Upper lobe of left lung (tissue), 6 donors: Measurements from ENCODE around the gene IL17RE. TPM values are rescaled to one million over a fixed set of nuclear protein-coding genes. Genes with fewer than 3 reads are reported as not detected.

Source experiments
- ATAC-seq, 2 donors: fragments of 200-7000 bp; cut with Tn5 transposase; one replicate each; pipeline ENCODE4 v1.9.1; 2022; ENCODE audit warnings: mild to moderate bottlenecking in 2 of 2, moderate library complexity in 2 of 2; ENCODE audit not compliant: low FRiP score in 2 of 2
- DNase-seq, 2 donors: peaks; one replicate each; pipeline ENCODE4 v3.0.0-alpha.2; 2019 to 2020
- H3K27ac ChIP-seq, 4 donors: fragments of 200-600 bp; sonication (generic); one replicate each; pipeline ENCODE4 v1.5.1; 2016 to 2019
- H3K27me3 ChIP-seq, 4 donors: fragments of 200-600 bp; sonication (generic); one replicate each; pipeline ENCODE4 v1.5.1; 2017 to 2019
- H3K36me3 ChIP-seq, 4 donors: fragments of 200-600 bp; sonication (generic); one replicate each; pipeline ENCODE4 v1.5.1; 2016 to 2019
- H3K4me1 ChIP-seq, 4 donors: fragments of 200-600 bp; sonication (generic); one replicate each; pipeline ENCODE4 v1.5.1; 2018 to 2019
- H3K4me3 ChIP-seq, 4 donors: fragments of 200-600 bp; sonication (generic); one replicate each; pipeline ENCODE4 v1.5.1; 2017 to 2019; ENCODE audit warnings: mild to moderate bottlenecking in 2 of 4, moderate library complexity in 1 of 4
- H3K9me3 ChIP-seq, 4 donors: fragments of 200-600 bp; sonication (generic); one replicate each; pipeline ENCODE4 v1.5.1; 2018 to 2019
- CTCF ChIP-seq, 6 experiments: fragments of 450-650 bp in 4 of 6; fragments of 200-600 bp in 2 of 6; sonication (generic) in 2 of 6; IDR thresholded peaks; one replicate each; pipeline ENCODE4 v1.5.1; 2016 to 2019; ENCODE audit warnings: antibody characterized with exemption in 6 of 6
- EP300 ChIP-seq, 4 donors: sonication (generic); formaldehyde crosslinking; IDR thresholded peaks; one replicate each; pipeline ENCODE4 v1.5.1; 2017; ENCODE audit warnings: antibody characterized with exemption in 4 of 4, control low read depth in 2 of 4
- POLR2A ChIP-seq, 4 donors: fragments of 450-650 bp; IDR thresholded peaks; one replicate each; pipeline ENCODE4 v1.5.1; 2016 to 2017; ENCODE audit warnings: antibody characterized with exemption in 4 of 4, mild to moderate bottlenecking in 2 of 4
- POLR2AphosphoS5 ChIP-seq, 2 donors: sonication (generic); formaldehyde crosslinking; IDR thresholded peaks; one replicate each; pipeline ENCODE4 v1.5.1; 2017; ENCODE audit warnings: antibody characterized with exemption in 2 of 2
- WGBS, 2 donors: methylation state at CpG; one replicate each; pipeline ENCODE4 v1.1.5; 2017 to 2018; 5-methylcytosine and 5-hydroxymethylcytosine counted together
- total RNA-seq, 6 donors: library from RNA; depleted of rRNA in 4 of 6; stranded (reverse); fragments of >200 nt in 4 of 6; gene quantifications; one replicate each; pipeline versions ENCODE4 v1.1.0 to v1.2.1, GENCODE V29; 2016 to 2021
- donor health status: DM: no; HTN: no; CAD: no; lungs with moderate emphysema.
- donor health status: DM: no; HTN: yes; CAD: no; lungs with severe emphysema.

Gene IL17RE
- total RNA-seq, 6 donors from 2014 or later: 16.1 to 44.8 (median 27.0) TPM

- TF ChIP-seq POLR2AphosphoS5 (IDR thresholded peaks at IDR 0.05) (no peak), EP300 (IDR thresholded peaks at IDR 0.05) (no peak), CTCF (IDR thresholded peaks at IDR 0.05) (no peak), POLR2A (IDR thresholded peaks at IDR 0.05) (no peak)
- ATAC-seq: no peak
Observed at GRCh38 chr3:9886328-9886727, 16.3 kb upstream of the IL17RE start.

GRCh38 chr3:9887480-9887879 lies 15.2 kb upstream of the IL17RE start:
- no peak for TF ChIP-seq CTCF (IDR thresholded peaks at IDR 0.05)
- no peak for TF ChIP-seq POLR2AphosphoS5 (IDR thresholded peaks at IDR 0.05)
- TF ChIP-seq EP300 (IDR thresholded peaks at IDR 0.05): no peak
- no peak for TF ChIP-seq POLR2A (IDR thresholded peaks at IDR 0.05)
- Histone ChIP-seq H3K9me3 (no peaks in the 10 kb centered on the region), H3K27ac (no peak overlapping the region), H3K4me3 (no peak overlapping the region), H3K27me3 (no peaks in the 10 kb centered on the region), H3K36me3 (peaks cover 0 to 1% (median 0%) of the 10 kb centered on the region in 4 donors), H3K4me1 (peaks cover 10 to 13% (median 11%) of the 10 kb centered on the region in 4 donors)
- 82 to 87% methylated on average over 5 of the region's 5 CpGs for WGBS, 2 donors
- DNase-seq (no peak), ATAC-seq (no peak)

More at GRCh38 chr3:9886328-9886727, 16.3 kb upstream of the IL17RE start:
- Histone ChIP-seq H3K9me3 (no peaks in the 10 kb centered on the region), H3K27me3 (no peaks in the 10 kb centered on the region), H3K36me3 (no peaks in the 10 kb centered on the region), H3K4me3 (no peak overlapping the region), H3K4me1 (peaks cover 3 to 6% (median 4%) of the 10 kb centered on the region in 4 donors), H3K27ac (no peak overlapping the region)
- no peak for DNase-seq

- Histone ChIP-seq H3K4me3 (no peak overlapping the region), H3K4me1 (peaks cover 10 to 16% (median 13%) of the 10 kb centered on the region in 4 donors), H3K36me3 (peaks cover 4 to 12% (median 8%) of the 10 kb centered on the region in 4 donors), H3K27ac (no peak overlapping the region), H3K9me3 (no peaks in the 10 kb centered on the region), H3K27me3 (no peaks in the 10 kb centered on the region)
- no peak for DNase-seq
- no peak for ATAC-seq
- TF ChIP-seq POLR2AphosphoS5 (IDR thresholded peaks at IDR 0.05): no peak
- no peak for TF ChIP-seq CTCF (IDR thresholded peaks at IDR 0.05)
- no peak for TF ChIP-seq POLR2A (IDR thresholded peaks at IDR 0.05)
- no peak for TF ChIP-seq EP300 (IDR thresholded peaks at IDR 0.05)
- 94 to 98% methylated on average over 3 of the region's 3 CpGs for WGBS, 2 donors
Observed at GRCh38 chr3:9888540-9888939, 14.1 kb upstream of the IL17RE start.

- DNase-seq (no peak), ATAC-seq (no peak)
- H3K27me3 ChIP-seq: no peaks in the 10 kb centered on the region
- 66 to 78% methylated on average over 5 of the region's 5 CpGs for WGBS, 2 donors
- no peak overlapping the region for H3K4me3 ChIP-seq
- H3K36me3 ChIP-seq: peaks cover 4 to 14% (median 8%) of the 10 kb centered on the region in 4 donors
- peaks cover 12 to 18% (median 13%) of the 10 kb centered on the region in 4 donors for H3K4me1 ChIP-seq
- H3K9me3 ChIP-seq: no peaks in the 10 kb centered on the region
- no peak overlapping the region for H3K27ac ChIP-seq
- no peak for TF ChIP-seq POLR2AphosphoS5 (IDR thresholded peaks at IDR 0.05)
- no peak for TF ChIP-seq POLR2A (IDR thresholded peaks at IDR 0.05)
- no peak for TF ChIP-seq EP300 (IDR thresholded peaks at IDR 0.05)
- no peak for TF ChIP-seq CTCF (IDR thresholded peaks at IDR 0.05)
Observed at GRCh38 chr3:9889405-9889804, 13.2 kb upstream of the IL17RE start.
